ENCODE results near the gene ECE1.

ECE1 gene

DNA sequence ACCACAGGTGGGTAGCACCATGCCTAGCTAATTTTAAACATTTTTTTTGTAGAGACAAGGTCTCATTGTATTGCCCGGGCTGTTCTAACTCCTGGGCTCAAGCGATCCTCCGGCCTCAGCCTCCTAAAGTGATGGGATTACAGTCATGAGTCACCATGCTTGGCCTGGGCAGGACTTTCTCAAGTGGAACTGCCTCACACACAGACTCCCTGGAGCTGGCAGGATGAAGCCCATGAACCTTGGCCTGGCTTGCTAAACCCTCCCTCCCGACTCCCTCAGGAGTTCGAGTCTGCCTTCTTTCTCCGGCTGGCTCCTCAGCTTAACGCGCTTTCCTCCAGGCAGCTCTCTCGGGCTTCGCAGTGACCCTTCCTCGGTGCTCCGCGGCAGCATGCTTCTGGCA lies 7.7 kb upstream of the ECE1 start:
- Histone ChIP-seq H3K4me1 (ENCODE audit: insufficient read depth, low read length, severe bottlenecking) (peaks cover 69% of the 10 kb centered on the region), H3K4me3 (ENCODE audit: low read depth, low read length, poor library complexity, severe bottlenecking) (no peak overlapping the region), H3K27me3 (ENCODE audit: insufficient read depth, low read length) (no peaks in the 10 kb centered on the region), H3K79me2 (ENCODE audit: insufficient read depth, low read length) (no peaks in the 10 kb centered on the region), H3F3A (ENCODE audit: insufficient read depth, low read length) (peaks cover 14% of the 10 kb centered on the region; the same call in 1 of the 2 replicates), H3K9me2 (ENCODE audit: low read depth, low read length) (no peaks in the 10 kb centered on the region), H3K27ac (ENCODE audit: low read depth, low read length, poor library complexity, severe bottlenecking) (peak overlapping the region; percentile 64), H2AFZ (ENCODE audit: low read length) (no peak overlapping the region), H3K9me3 (ENCODE audit: low read length) (no peaks in the 10 kb centered on the region), H3K4me2 (ENCODE audit: low read length) (no peak overlapping the region), H4K20me1 (ENCODE audit: insufficient read depth, low read length) (no peaks in the 10 kb centered on the region), H3K36me3 (ENCODE audit: insufficient read depth, low read length) (no peaks in the 10 kb centered on the region), H3K9ac (ENCODE audit: low read length) (no peak overlapping the region)
- TF ChIP-seq EZH2 (IDR thresholded peaks at IDR 0.05; ENCODE audit: borderline replicate concordance, low read length) = no peak
- TF ChIP-seq, protein P1, sequence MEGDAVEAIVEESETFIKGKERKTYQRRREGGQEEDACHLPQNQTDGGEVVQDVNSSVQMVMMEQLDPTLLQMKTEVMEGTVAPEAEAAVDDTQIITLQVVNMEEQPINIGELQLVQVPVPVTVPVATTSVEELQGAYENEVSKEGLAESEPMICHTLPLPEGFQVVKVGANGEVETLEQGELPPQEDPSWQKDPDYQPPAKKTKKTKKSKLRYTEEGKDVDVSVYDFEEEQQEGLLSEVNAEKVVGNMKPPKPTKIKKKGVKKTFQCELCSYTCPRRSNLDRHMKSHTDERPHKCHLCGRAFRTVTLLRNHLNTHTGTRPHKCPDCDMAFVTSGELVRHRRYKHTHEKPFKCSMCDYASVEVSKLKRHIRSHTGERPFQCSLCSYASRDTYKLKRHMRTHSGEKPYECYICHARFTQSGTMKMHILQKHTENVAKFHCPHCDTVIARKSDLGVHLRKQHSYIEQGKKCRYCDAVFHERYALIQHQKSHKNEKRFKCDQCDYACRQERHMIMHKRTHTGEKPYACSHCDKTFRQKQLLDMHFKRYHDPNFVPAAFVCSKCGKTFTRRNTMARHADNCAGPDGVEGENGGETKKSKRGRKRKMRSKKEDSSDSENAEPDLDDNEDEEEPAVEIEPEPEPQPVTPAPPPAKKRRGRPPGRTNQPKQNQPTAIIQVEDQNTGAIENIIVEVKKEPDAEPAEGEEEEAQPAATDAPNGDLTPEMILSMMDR (IDR thresholded peaks at IDR 0.05; ENCODE audit: low read length) = no peak

DNA sequence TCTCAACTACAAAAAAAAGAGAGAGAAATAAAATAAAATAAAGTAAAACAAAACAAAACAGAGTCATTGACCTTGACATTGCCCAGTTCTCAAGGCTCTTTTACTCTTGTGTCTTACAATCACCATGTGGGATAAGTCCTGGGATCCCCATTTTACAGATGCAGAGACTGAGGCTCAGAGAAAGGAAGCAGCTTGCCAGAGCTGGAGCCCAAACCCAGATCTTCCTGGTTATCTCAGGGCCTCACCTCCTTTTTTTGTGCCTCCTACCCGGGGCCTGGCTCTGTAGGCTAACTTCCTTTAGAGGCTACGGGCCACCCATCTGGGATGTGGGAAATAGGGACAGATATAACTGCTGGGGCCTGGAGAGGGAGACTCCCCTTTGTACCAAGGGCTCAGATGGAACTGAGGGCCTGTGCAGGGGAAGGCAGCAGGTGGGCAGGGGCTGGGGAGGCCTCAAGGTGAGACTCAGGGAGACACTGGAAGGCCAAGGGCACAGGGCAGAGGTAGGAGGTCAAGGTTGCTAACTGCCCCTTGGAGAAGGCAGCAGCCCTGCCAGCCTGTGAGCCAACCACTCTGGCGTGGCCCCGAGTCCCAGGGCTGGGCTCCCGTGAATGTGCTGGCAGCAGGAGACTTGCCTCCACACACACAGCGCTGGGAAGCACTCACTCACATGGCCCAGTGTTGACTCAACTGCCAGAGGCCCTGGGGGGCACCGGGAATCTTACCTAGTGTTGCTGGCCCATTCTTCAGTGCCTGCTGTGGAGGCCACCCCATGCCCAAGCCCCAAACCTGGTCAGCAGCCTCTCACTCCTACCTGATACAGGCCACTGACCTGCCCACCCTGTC lies 6.5 kb upstream of the ECE1 start:
- no peaks in the 10 kb centered on the region for H3K27me3 ChIP-seq (ENCODE audit: insufficient read depth, low read length)
- no peak overlapping the region; the same call in 1 of the 2 replicates for H3K9ac ChIP-seq (ENCODE audit: low read length)
- no peak overlapping the region for H2AFZ ChIP-seq (ENCODE audit: low read length)
- H3K9me2 ChIP-seq (ENCODE audit: low read depth, low read length) = no peaks in the 10 kb centered on the region
- H3K4me3 ChIP-seq (ENCODE audit: low read depth, low read length, poor library complexity, severe bottlenecking) = no peak overlapping the region
- no peaks in the 10 kb centered on the region for H3K9me3 ChIP-seq (ENCODE audit: low read length)
- peaks cover 14% of the 10 kb centered on the region; the same call in 1 of the 2 replicates for H3F3A ChIP-seq (ENCODE audit: insufficient read depth, low read length)
- H3K27ac ChIP-seq (ENCODE audit: low read depth, low read length, poor library complexity, severe bottlenecking) = peak overlapping the region; percentile 98
- no peaks in the 10 kb centered on the region for H3K79me2 ChIP-seq (ENCODE audit: insufficient read depth, low read length)
- H3K4me1 ChIP-seq (ENCODE audit: insufficient read depth, low read length, severe bottlenecking) = peaks cover 69% of the 10 kb centered on the region
- no peak overlapping the region for H3K4me2 ChIP-seq (ENCODE audit: low read length)
- no peak for TF ChIP-seq EZH2 (IDR thresholded peaks at IDR 0.05; ENCODE audit: borderline replicate concordance, low read length)
- TF ChIP-seq, protein P1 (IDR thresholded peaks at IDR 0.05; ENCODE audit: low read length) = no peak
- H4K20me1 ChIP-seq (ENCODE audit: insufficient read depth, low read length) = no peaks in the 10 kb centered on the region
- H3K36me3 ChIP-seq (ENCODE audit: insufficient read depth, low read length) = no peaks in the 10 kb centered on the region

DNA sequence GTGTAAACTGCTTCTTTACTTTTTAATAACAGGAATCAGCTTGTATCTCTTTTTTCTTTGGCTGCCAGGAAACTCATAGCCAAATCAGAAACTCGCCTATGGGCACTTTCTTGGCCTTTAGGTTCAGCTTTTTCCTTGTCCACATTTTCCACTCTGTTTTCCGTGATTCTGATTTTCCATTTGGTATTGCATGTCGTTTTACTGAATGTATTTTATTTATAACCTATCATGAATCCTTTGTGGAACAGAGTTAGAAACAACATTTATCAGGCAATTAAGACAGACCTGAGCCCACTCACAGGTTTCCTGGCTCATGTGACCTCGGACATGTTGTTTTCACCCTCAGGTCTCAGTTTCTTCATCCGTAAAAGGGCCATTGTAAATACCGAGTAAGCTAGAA lies 5.3 kb upstream of the ECE1 start:
- H2AFZ ChIP-seq (ENCODE audit: low read length) = no peak overlapping the region
- TF ChIP-seq, protein P1 (IDR thresholded peaks at IDR 0.05; ENCODE audit: low read length) = no peak
- TF ChIP-seq EZH2 (IDR thresholded peaks at IDR 0.05; ENCODE audit: borderline replicate concordance, low read length) = no peak
- peak overlapping the region; percentile 98 for H3K27ac ChIP-seq (ENCODE audit: low read depth, low read length, poor library complexity, severe bottlenecking)
- H3K9ac ChIP-seq (ENCODE audit: low read length) = peak overlapping the region; percentile 17; the same call in 1 of the 2 replicates
- H3K4me3 ChIP-seq (ENCODE audit: low read depth, low read length, poor library complexity, severe bottlenecking) = no peak overlapping the region
- peak overlapping the region; percentile 62; the same call in 1 of the 2 replicates for H3K4me2 ChIP-seq (ENCODE audit: low read length)
- H3K36me3 ChIP-seq (ENCODE audit: insufficient read depth, low read length) = no peaks in the 10 kb centered on the region
- no peaks in the 10 kb centered on the region for H3K9me3 ChIP-seq (ENCODE audit: low read length)
- no peaks in the 10 kb centered on the region for H3K9me2 ChIP-seq (ENCODE audit: low read depth, low read length)
- H3F3A ChIP-seq (ENCODE audit: insufficient read depth, low read length) = peaks cover 14% of the 10 kb centered on the region; the same call in 1 of the 2 replicates
- peaks cover 77% of the 10 kb centered on the region for H3K4me1 ChIP-seq (ENCODE audit: insufficient read depth, low read length, severe bottlenecking)
- H3K27me3 ChIP-seq (ENCODE audit: insufficient read depth, low read length) = no peaks in the 10 kb centered on the region
- no peaks in the 10 kb centered on the region for H3K79me2 ChIP-seq (ENCODE audit: insufficient read depth, low read length)
- no peaks in the 10 kb centered on the region for H4K20me1 ChIP-seq (ENCODE audit: insufficient read depth, low read length)
